Tibial nerve (tissue), 4 donors: ENCODE results near the gene ELOVL6. TPM values are rescaled to one million over a fixed set of nuclear protein-coding genes. Genes with fewer than 3 reads are reported as not detected.

Experiments used
- DNase-seq, 2 donors: peaks; one replicate each; pipeline ENCODE4 v3.0.0-alpha.2; 2019; ENCODE audit warnings: low spot score in 2 of 2
- H3K27ac ChIP-seq, 4 donors: fragments of 200-600 bp; sonication (generic) in 3 of 4; one replicate each; pipeline ENCODE4 v1.5.1; 2017 to 2019; ENCODE audit warnings: mild to moderate bottlenecking in 1 of 4
- H3K27me3 ChIP-seq, 2 donors: fragments of 200-600 bp; sonication (generic) in 1 of 2; one replicate each; pipeline versions ENCODE4 v1.5.1 to v1.6.0; 2017 to 2019
- H3K36me3 ChIP-seq, 3 donors: fragments of 200-600 bp; sonication (generic); one replicate each; pipeline ENCODE4 v1.5.1; 2018 to 2019
- H3K4me1 ChIP-seq, 4 donors: fragments of 200-600 bp; sonication (generic) in 3 of 4; one replicate each; pipeline ENCODE4 v1.5.1; 2017 to 2019
- H3K4me3 ChIP-seq, 4 donors: fragments of 200-600 bp; sonication (generic) in 3 of 4; one replicate each; pipeline ENCODE4 v1.5.1; 2017 to 2019; ENCODE audit warnings: mild to moderate bottlenecking in 1 of 4, moderate library complexity in 1 of 4
- H3K9me3 ChIP-seq, 4 donors: fragments of 200-600 bp; sonication (generic) in 3 of 4; one replicate each; pipeline ENCODE4 v1.5.1; 2017 to 2019
- CTCF ChIP-seq, 5 experiments: fragments of 200-600 bp in 3 of 5; fragments of 450-650 bp in 2 of 5; sonication (generic) in 3 of 5; IDR thresholded peaks; one replicate each; pipeline ENCODE4 v1.5.1; 2016 to 2019; ENCODE audit warnings: antibody characterized with exemption in 5 of 5, mild to moderate bottlenecking in 3 of 5, moderate library complexity in 2 of 5
- EP300 ChIP-seq, 2 donors: sonication (generic); formaldehyde crosslinking; IDR thresholded peaks; one replicate each; pipeline ENCODE4 v1.6.1; 2017; ENCODE audit warnings: antibody characterized with exemption in 2 of 2, mild to moderate bottlenecking in 1 of 2
- POLR2A ChIP-seq, 2 donors: fragments of 450-650 bp; IDR thresholded peaks; one replicate each; pipeline ENCODE4 v1.6.1; 2017; ENCODE audit warnings: antibody characterized with exemption in 2 of 2, mild to moderate bottlenecking in 2 of 2, moderate library complexity in 2 of 2
- WGBS, 2 donors: methylation state at CpG; one replicate each; pipeline ENCODE4 v1.1.5; 2018; 5-methylcytosine and 5-hydroxymethylcytosine counted together
- total RNA-seq, 4 donors: library from RNA; depleted of rRNA; stranded (reverse); fragments of >200 nt; gene quantifications; one replicate each; pipeline ENCODE4 v1.1.0, GENCODE V29; 2016

The ELOVL6 gene
- total RNA-seq, 4 donors from 2014 or later = 3.1 to 8.4 (median 5.4) TPM

DNA sequence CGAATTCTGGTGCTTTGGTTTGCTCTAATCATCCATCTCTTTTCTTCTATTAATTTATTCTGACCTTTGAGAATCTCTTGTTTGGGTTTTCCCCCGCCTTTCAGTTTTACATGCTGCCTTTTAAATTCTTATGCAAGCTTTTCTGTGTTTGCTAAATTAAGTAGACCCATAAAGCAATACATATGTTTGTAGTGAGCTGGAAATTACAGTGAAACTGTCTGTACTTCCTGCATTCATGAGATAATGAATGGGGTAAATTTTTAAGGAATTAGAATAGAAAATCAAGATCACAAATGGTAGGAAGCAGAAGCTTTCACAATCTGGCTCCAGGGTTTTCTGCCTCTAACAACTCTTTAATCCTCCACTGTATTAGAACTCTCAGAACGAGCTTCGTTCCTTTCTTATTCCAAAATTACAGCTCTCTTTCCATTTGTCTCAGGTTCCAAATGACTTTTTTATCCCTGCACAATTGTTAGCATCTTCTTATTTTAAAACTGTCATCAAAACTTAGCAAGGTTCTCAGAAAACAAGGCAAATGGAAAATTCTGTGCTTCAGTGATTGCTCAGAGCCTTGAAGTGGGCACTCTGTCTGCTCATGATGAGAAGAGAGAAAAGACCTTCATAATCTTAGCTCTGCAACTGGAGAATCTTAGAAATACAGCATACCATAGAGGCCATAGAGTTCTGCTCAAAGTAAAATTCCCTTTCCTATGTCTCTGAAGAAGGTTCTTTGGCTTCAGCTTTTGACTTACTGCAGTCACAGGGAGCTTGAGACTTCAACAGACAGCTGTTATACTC lies 177.6 kb downstream of the ELOVL6 start:
- Histone ChIP-seq H3K36me3 (no peaks in the 10 kb centered on the region), H3K27ac (no peak overlapping the region), H3K27me3 (no peaks in the 10 kb centered on the region), H3K9me3 (peaks cover 0 to 10% (median 0%) of the 10 kb centered on the region in 4 donors), H3K4me1 (peaks cover 0 to 10% (median 0%) of the 10 kb centered on the region in 4 donors), H3K4me3 (no peak overlapping the region)
- 51 to 53% methylated on average over 4 of the region's 4 CpGs for WGBS, 2 donors
- no peak for DNase-seq
- no peak for TF ChIP-seq EP300 (IDR thresholded peaks at IDR 0.05)
- no peak for TF ChIP-seq POLR2A (IDR thresholded peaks at IDR 0.05)
- no peak for TF ChIP-seq CTCF (IDR thresholded peaks at IDR 0.05)

DNA sequence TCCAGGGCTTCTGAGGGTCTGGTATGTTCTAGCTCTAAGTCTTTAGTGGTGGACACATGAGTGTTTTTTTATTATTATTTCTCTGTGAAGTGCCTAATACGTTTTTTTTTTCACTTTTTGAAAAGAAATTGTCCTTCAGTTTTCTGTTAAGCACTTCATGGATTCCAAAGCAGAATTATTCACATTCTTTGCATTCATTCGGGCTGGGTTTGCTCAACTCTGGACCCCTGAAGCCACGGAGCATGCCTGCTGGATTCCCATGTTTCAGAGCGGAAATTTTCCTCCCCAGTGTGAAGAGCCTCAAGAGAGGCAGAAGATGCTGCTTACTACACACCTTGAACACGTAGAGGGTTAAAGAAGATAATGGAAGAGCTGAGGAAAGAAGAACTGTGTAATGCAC lies 178.3 kb downstream of the ELOVL6 start:
- no peak for DNase-seq
- H3K27me3 ChIP-seq = no peaks in the 10 kb centered on the region
- 20 to 21% methylated on average over 5 of the region's 5 CpGs for WGBS, 2 donors
- H3K36me3 ChIP-seq = no peaks in the 10 kb centered on the region
- no peak overlapping the region for H3K27ac ChIP-seq
- peaks cover 0 to 10% (median 0%) of the 10 kb centered on the region in 4 donors for H3K9me3 ChIP-seq
- peaks cover 0 to 10% (median 0%) of the 10 kb centered on the region in 4 donors for H3K4me1 ChIP-seq
- H3K4me3 ChIP-seq = no peak overlapping the region
- no peak for TF ChIP-seq EP300 (IDR thresholded peaks at IDR 0.05)
- TF ChIP-seq CTCF (IDR thresholded peaks at IDR 0.05) = no peak
- no peak for TF ChIP-seq POLR2A (IDR thresholded peaks at IDR 0.05)

DNA sequence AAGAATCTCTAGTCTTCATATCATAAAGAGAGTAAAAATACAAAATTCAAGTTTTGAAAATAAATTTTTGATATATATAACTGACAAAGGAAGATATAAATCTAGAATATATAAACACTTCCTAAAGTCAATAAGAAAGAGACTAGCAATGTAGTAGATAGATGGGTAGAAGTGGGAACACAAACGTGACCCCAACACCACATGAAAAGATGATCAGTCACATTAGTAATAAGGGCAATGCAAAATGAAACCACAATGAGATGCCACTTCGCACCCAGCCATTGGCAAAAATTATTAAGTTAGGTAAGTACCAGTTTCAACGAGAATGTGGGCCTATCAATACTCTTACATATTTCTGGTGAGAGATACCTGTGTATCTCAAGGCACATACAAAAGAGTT lies 179.3 kb downstream of the ELOVL6 start:
- no peak for DNase-seq
- Histone ChIP-seq H3K4me3 (no peak overlapping the region), H3K36me3 (no peaks in the 10 kb centered on the region), H3K27ac (no peak overlapping the region), H3K4me1 (peaks cover 0 to 10% (median 0%) of the 10 kb centered on the region in 4 donors), H3K27me3 (no peaks in the 10 kb centered on the region), H3K9me3 (peaks cover 0 to 10% (median 0%) of the 10 kb centered on the region in 4 donors)
- TF ChIP-seq POLR2A (IDR thresholded peaks at IDR 0.05) (no peak), EP300 (IDR thresholded peaks at IDR 0.05) (no peak), CTCF (IDR thresholded peaks at IDR 0.05) (no peak)
- 92 to 93% methylated on average over 3 of the region's 3 CpGs for WGBS, 2 donors

GRCh38 chr4:110014233-110014632 lies 184.2 kb downstream of the ELOVL6 start:
- no peak overlapping the region for H3K4me3 ChIP-seq
- no peaks in the 10 kb centered on the region for H3K36me3 ChIP-seq
- peaks cover 0 to 10% (median 0%) of the 10 kb centered on the region in 4 donors for H3K9me3 ChIP-seq
- TF ChIP-seq CTCF (IDR thresholded peaks at IDR 0.05) = no peak
- TF ChIP-seq EP300 (IDR thresholded peaks at IDR 0.05) = no peak
- no peak for TF ChIP-seq POLR2A (IDR thresholded peaks at IDR 0.05)
- DNase-seq = no peak
- no peaks in the 10 kb centered on the region for H3K4me1 ChIP-seq
- H3K27ac ChIP-seq = no peak overlapping the region
- H3K27me3 ChIP-seq = no peaks in the 10 kb centered on the region
- 92 to 93% methylated on average over 6 of the region's 6 CpGs for WGBS, 2 donors

GRCh38 chr4:110012917-110013316 lies 185.5 kb downstream of the ELOVL6 start:
- WGBS, 2 donors = 84 to 88% methylated on average over 1 of the region's 1 CpG
- TF ChIP-seq EP300 (IDR thresholded peaks at IDR 0.05) = no peak
- no peak for TF ChIP-seq CTCF (IDR thresholded peaks at IDR 0.05)
- no peak for TF ChIP-seq POLR2A (IDR thresholded peaks at IDR 0.05)
- DNase-seq = no peak
- no peak overlapping the region for H3K27ac ChIP-seq
- no peaks in the 10 kb centered on the region for H3K36me3 ChIP-seq
- peaks cover 0 to 10% (median 0%) of the 10 kb centered on the region in 4 donors for H3K9me3 ChIP-seq
- no peaks in the 10 kb centered on the region for H3K27me3 ChIP-seq
- H3K4me3 ChIP-seq = no peak overlapping the region
- H3K4me1 ChIP-seq = no peaks in the 10 kb centered on the region
